Endothelial cell (in vitro differentiated cells): ENCODE measurements around the gene NIN. TPM values are rescaled to one million over a fixed set of nuclear protein-coding genes. Genes with fewer than 3 reads are reported as not detected.

Experiments used
- DNase-seq: peaks from one replicate; pipeline ENCODE4 v3.0.0; 2021; ENCODE audit warnings: low spot score
- H3K27ac Mint-ChIP-seq: one replicate; pipeline ENCODE4 v1.8.0; 2021; ENCODE audit warnings: mixed read lengths, inconsistent platforms; ENCODE audit not compliant: unreplicated experiment
- H3K27me3 Mint-ChIP-seq: one replicate; pipeline ENCODE4 v1.8.0; 2021; ENCODE audit warnings: mild to moderate bottlenecking, moderate library complexity, mixed read lengths, inconsistent platforms; ENCODE audit not compliant: unreplicated experiment
- H3K36me3 Mint-ChIP-seq: one replicate; pipeline ENCODE4 v1.8.0; 2021; ENCODE audit warnings: mild to moderate bottlenecking, low read depth, mixed read lengths, inconsistent platforms; ENCODE audit not compliant: unreplicated experiment
- H3K4me1 Mint-ChIP-seq: one replicate; pipeline ENCODE4 v1.8.0; 2021; ENCODE audit warnings: mild to moderate bottlenecking, mixed read lengths, inconsistent platforms; ENCODE audit not compliant: unreplicated experiment
- H3K4me3 Mint-ChIP-seq: one replicate; pipeline ENCODE4 v1.8.0; 2021; ENCODE audit warnings: mild to moderate bottlenecking, mixed read lengths, inconsistent platforms; ENCODE audit not compliant: unreplicated experiment
- H3K9me3 Mint-ChIP-seq: one replicate; pipeline ENCODE4 v1.8.0; 2021; ENCODE audit warnings: mixed read lengths, inconsistent platforms; ENCODE audit not compliant: unreplicated experiment
- total RNA-seq: library from RNA; stranded (reverse); fragmentation: NEBNext Ultra II Directional; extraction: Animal tissue kit (Norgen Biotek cat#: 25700); gene quantifications from one replicate; pipeline ENCODE4 v1.2.1, GENCODE V29; 2021; ENCODE audit not compliant: unreplicated experiment
- TF ChIP-seq, protein P1 (sequence below): fragments of 200-600 bp; sonication (generic); IDR thresholded peaks from one replicate; pipeline ENCODE4 v1.5.0; 2021; ENCODE audit warnings: antibody characterized with exemption; ENCODE audit not compliant: unreplicated experiment

NIN gene
- total RNA-seq, 1 donor from 2014 or later = 50.0 TPM

- DNase-seq = no peak
- no peaks in the 10 kb centered on the region for H3K4me1 Mint-ChIP-seq
- H3K9me3 Mint-ChIP-seq = no peaks in the 10 kb centered on the region
- no peak overlapping the region for H3K27ac Mint-ChIP-seq
- no peak overlapping the region for H3K4me3 Mint-ChIP-seq
- peaks cover 1% of the 10 kb centered on the region for H3K27me3 Mint-ChIP-seq
- H3K36me3 Mint-ChIP-seq = peaks cover 62% of the 10 kb centered on the region
- TF ChIP-seq, protein P1, sequence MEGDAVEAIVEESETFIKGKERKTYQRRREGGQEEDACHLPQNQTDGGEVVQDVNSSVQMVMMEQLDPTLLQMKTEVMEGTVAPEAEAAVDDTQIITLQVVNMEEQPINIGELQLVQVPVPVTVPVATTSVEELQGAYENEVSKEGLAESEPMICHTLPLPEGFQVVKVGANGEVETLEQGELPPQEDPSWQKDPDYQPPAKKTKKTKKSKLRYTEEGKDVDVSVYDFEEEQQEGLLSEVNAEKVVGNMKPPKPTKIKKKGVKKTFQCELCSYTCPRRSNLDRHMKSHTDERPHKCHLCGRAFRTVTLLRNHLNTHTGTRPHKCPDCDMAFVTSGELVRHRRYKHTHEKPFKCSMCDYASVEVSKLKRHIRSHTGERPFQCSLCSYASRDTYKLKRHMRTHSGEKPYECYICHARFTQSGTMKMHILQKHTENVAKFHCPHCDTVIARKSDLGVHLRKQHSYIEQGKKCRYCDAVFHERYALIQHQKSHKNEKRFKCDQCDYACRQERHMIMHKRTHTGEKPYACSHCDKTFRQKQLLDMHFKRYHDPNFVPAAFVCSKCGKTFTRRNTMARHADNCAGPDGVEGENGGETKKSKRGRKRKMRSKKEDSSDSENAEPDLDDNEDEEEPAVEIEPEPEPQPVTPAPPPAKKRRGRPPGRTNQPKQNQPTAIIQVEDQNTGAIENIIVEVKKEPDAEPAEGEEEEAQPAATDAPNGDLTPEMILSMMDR = no peak
Observed at GRCh38 chr14:50766338-50766886, 64.5 kb downstream of the NIN start.

GRCh38 chr14:50763382-50764007, 67.5 kb downstream of the NIN start:
- no peak for DNase-seq
- Mint-ChIP-seq H3K4me3 (no peak overlapping the region), H3K27me3 (no peaks in the 10 kb centered on the region), H3K4me1 (no peaks in the 10 kb centered on the region), H3K27ac (no peak overlapping the region), H3K9me3 (no peaks in the 10 kb centered on the region), H3K36me3 (peaks cover 50% of the 10 kb centered on the region)
- TF ChIP-seq, protein P1 = no peak

DNA sequence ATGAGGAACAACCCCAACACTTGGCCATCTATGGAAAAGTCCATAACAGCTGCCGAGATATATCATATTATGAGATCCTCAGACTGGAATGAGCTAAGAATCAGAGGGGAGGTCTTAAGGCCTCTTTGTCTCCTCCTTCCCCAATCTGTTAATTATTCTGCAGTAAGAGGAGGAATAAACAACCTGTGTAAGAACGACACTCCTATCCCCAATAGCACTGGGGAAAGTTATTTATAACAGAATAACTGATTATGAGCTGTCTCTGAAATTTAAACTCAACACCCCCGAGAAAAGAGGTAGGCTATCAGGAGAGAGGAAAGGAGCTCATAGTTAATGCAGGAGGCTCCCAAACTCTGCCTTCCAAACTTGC, 68.0 kb downstream of the NIN start:
- Mint-ChIP-seq H3K27ac (no peak overlapping the region), H3K27me3 (no peaks in the 10 kb centered on the region), H3K36me3 (peaks cover 44% of the 10 kb centered on the region), H3K9me3 (no peaks in the 10 kb centered on the region), H3K4me3 (no peak overlapping the region), H3K4me1 (no peaks in the 10 kb centered on the region)
- TF ChIP-seq, protein P1 = no peak
- no peak for DNase-seq

DNA sequence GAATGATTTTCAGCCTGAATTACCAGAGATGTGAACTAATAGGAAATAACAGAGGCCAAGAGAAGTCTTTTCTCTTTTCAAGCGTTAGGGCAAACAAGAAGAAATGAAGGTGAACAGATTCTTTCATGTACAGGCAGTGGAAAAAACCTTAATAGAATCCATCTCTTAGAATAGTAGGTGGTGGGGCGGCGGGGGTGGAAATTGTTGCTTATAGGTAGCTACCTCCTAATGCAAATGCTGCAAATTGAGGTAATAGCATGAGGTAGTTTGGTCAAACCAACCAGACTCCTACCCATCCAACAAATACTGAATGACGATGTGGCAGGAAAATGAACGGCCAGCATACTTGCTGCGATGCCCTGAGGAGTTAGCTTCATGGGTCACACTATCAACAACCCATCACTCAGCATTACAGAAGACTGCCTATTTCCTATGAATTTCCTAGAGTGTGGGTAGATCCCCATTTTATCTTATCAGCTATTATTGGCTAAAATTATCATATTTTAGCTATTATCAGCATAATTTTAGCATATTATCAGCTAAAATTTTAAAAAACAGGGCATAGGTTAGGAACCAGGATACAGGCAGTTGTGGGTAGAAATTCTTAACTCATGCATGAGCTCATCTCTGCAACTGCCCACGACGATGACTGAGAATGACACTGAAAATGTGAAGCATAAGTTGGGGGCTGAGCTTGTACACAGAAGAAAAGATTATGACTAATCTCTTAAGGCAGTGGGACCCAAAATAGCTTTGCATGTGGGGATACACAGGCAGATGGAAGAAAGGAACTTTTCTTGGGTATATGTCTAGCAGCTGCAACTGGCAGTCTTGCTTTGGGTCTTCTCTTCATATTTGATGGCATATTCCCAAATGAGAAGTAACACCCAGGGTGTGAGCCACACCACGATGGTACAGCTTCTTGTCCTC, 68.7 kb downstream of the NIN start:
- Mint-ChIP-seq H3K4me1 (no peaks in the 10 kb centered on the region), H3K27ac (no peak overlapping the region), H3K9me3 (no peaks in the 10 kb centered on the region), H3K4me3 (no peak overlapping the region), H3K36me3 (peaks cover 42% of the 10 kb centered on the region), H3K27me3 (no peaks in the 10 kb centered on the region)
- TF ChIP-seq, protein P1 = no peak
- no peak for DNase-seq
